Activated T-helper 2 cell treated with anti-CD3 and anti-CD28 coated beads, Interferon-gamma antibody, Interleukin-2, Interleukin-4, amounts not matched to agents 10 μg/mL and 5 μg/mL and 100 μg/mL, durations not matched to agents 14 hours and 24 hours and 36 hours (primary cell): ENCODE data around the gene ADIPOR2. TPM values are rescaled to one million over a fixed set of nuclear protein-coding genes. Genes with fewer than 3 reads are reported as not detected.

ENCODE experiments used
- DNase-seq: peaks from one replicate; pipeline ENCODE4 v3.0.0; 2021; ENCODE audit warnings: low spot score
- H3K27ac Mint-ChIP-seq: one replicate; pipeline ENCODE4 v1.8.0; 2021; ENCODE audit warnings: mixed read lengths
- H3K27me3 Mint-ChIP-seq: one replicate; pipeline ENCODE4 v1.8.0; 2021; ENCODE audit warnings: low read depth, mixed read lengths
- H3K36me3 Mint-ChIP-seq: one replicate; pipeline ENCODE4 v1.8.0; 2021; ENCODE audit warnings: low read depth, mixed read lengths
- H3K4me1 Mint-ChIP-seq: one replicate; pipeline ENCODE4 v1.8.0; 2021; ENCODE audit warnings: low read depth, mixed read lengths
- H3K4me3 Mint-ChIP-seq: one replicate; pipeline ENCODE4 v1.8.0; 2021; ENCODE audit warnings: low read depth, mild to moderate bottlenecking, moderate library complexity, mixed read lengths
- H3K9me3 Mint-ChIP-seq: one replicate; pipeline ENCODE4 v1.8.0; 2021; ENCODE audit warnings: mixed read lengths
- intact Hi-C: fragments of 100-400 bp; cut with micrococcal nuclease; formaldehyde crosslinking; loops from one replicate; pipeline ENCODE4 v1.15.1; 2023
- total RNA-seq: library from RNA; stranded (reverse); gene quantifications from 2 replicates; pipeline ENCODE4 v1.2.3, GENCODE V29; 2022

Gene ADIPOR2, protein sequence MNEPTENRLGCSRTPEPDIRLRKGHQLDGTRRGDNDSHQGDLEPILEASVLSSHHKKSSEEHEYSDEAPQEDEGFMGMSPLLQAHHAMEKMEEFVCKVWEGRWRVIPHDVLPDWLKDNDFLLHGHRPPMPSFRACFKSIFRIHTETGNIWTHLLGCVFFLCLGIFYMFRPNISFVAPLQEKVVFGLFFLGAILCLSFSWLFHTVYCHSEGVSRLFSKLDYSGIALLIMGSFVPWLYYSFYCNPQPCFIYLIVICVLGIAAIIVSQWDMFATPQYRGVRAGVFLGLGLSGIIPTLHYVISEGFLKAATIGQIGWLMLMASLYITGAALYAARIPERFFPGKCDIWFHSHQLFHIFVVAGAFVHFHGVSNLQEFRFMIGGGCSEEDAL
- total RNA-seq: 69.2 and 81.0 TPM in 2 replicates

DNA sequence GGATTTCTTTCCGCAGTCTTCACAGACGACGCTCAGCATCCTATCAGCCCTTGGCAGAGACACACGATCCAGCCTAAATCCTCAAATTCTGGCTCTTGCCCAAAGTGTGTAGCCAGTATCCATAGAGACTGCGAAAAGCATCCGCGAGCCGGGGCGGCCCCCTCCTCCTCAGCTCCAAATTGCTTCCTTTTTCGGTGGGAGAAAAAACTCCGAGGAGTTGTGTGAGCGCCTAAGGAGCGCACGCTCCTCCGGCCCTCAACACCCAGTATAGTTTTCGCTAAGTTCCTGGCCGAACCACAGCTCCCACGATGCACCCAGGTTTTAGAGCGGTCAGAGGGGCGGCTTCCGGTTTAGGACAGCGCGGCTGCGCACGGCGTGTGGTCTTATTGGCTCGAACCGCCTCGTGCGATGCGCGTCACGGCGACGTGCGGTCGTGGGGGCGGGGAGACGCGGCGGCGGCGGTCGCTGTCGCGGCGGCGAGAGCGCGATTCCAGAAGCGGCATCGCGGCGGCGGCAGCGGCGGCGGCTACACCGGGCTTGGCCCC is at the start of gene ADIPOR2:
ADIPOR2 (plus strand) TSS at position 493 of the 545 bp plus-strand sequence. CDS start 63,274 bp downstream, outside the sequence.
- peaks cover 36% of the 10 kb centered on the region for H3K4me1 Mint-ChIP-seq
- peak within 1 kb of the TSS; percentile 100 for H3K4me3 Mint-ChIP-seq
- peak within 1 kb of the TSS; percentile 99 for H3K27ac Mint-ChIP-seq
- peak; percentile 94 for DNase-seq
- H3K9me3 Mint-ChIP-seq: no peaks in the 10 kb centered on the region
- peaks cover 14% of the 10 kb centered on the region for H3K27me3 Mint-ChIP-seq
- H3K36me3 Mint-ChIP-seq: peaks cover 26% of the 10 kb centered on the region
- intact Hi-C loops: loop anchor here (1.0 to 10.0 kb wide), 4 partner anchors 28 to 936 kb away; partner anchors contain the start of gene WNK1

GRCh38 chr12:1642513-1642912 is 48.4 kb upstream of the ADIPOR2 start:
- intact Hi-C loops: no loop called here
- DNase-seq: no peak
- H3K4me3 Mint-ChIP-seq: no peak overlapping the region
- peaks cover 5% of the 10 kb centered on the region for H3K27me3 Mint-ChIP-seq
- peaks cover 5% of the 10 kb centered on the region for H3K4me1 Mint-ChIP-seq
- no peaks in the 10 kb centered on the region for H3K36me3 Mint-ChIP-seq
- H3K27ac Mint-ChIP-seq: no peak overlapping the region
- no peaks in the 10 kb centered on the region for H3K9me3 Mint-ChIP-seq

- Mint-ChIP-seq H3K4me3 (no peak overlapping the region), H3K36me3 (no peaks in the 10 kb centered on the region), H3K27me3 (peaks cover 5% of the 10 kb centered on the region), H3K4me1 (peaks cover 5% of the 10 kb centered on the region), H3K27ac (no peak overlapping the region), H3K9me3 (no peaks in the 10 kb centered on the region)
- intact Hi-C loops: no loop called here
- DNase-seq: no peak
Measured at GRCh38 chr12:1643043-1643442, 47.8 kb upstream of the ADIPOR2 start.

- Mint-ChIP-seq H3K27me3 (peaks cover 15% of the 10 kb centered on the region), H3K4me1 (peaks cover 5% of the 10 kb centered on the region), H3K27ac (no peak overlapping the region), H3K4me3 (no peak overlapping the region), H3K36me3 (no peaks in the 10 kb centered on the region), H3K9me3 (no peaks in the 10 kb centered on the region)
- DNase-seq: no peak
- intact Hi-C loops: no loop called here
Measured at GRCh38 chr12:1643905-1644533, 46.9 kb upstream of the ADIPOR2 start.

DNA sequence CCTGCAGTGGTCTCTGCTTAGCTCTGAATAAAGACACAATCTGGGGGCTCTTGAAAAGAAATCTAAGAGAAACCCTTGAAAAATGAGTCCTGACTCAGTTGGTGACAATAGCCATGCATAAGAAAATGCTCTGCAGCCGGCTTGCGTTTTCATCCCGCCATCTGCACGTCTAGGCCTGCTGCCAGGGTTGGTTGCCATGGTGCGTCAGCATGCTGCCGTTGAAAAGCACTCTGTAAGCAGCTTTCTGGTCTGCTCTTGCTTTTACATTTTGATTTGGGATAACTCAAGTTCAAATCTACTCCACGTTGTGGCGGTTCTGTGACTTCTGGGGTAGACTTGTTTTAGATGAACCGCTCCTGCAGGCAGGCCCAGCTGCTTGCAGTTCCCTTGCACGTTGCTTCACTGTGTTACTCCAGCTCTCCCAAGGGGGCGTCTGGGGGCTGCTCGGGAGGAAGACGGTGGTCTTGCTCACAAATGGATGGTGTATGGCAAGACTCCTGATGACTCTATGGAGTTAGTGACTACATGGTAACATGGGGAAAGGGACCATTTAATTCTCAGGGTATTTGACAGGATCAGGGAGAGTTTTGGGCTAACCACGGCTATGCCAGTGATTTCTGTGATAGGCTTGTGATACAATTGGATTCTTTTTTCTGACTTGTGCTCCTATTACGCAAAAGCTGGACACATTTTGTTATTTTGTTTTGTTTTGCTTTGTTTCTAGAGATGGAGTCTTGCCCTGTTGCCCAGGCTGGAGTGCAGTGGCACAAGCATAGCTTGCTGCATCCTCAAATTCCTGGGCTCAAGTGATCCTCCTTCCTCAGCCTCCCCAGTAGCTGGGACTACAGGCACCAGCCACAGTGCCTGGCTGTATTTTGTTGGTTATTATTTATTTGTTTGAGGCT is 46.1 kb upstream of the ADIPOR2 start:
- no peaks in the 10 kb centered on the region for H3K9me3 Mint-ChIP-seq
- no peaks in the 10 kb centered on the region for H3K36me3 Mint-ChIP-seq
- peaks cover 23% of the 10 kb centered on the region for H3K27me3 Mint-ChIP-seq
- peaks cover 7% of the 10 kb centered on the region for H3K4me1 Mint-ChIP-seq
- no peak overlapping the region for H3K27ac Mint-ChIP-seq
- DNase-seq: no peak
- H3K4me3 Mint-ChIP-seq: no peak overlapping the region
- intact Hi-C loops: no loop called here

DNA sequence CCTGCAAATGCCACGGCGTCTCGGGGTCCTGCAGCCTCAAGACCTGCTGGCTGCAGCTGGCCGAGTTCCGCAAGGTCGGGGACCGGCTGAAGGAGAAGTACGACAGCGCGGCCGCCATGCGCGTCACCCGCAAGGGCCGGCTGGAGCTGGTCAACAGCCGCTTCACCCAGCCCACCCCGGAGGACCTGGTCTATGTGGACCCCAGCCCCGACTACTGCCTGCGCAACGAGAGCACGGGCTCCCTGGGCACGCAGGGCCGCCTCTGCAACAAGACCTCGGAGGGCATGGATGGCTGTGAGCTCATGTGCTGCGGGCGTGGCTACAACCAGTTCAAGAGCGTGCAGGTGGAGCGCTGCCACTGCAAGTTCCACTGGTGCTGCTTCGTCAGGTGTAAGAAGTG is 45.1 kb upstream of the ADIPOR2 start:
- H3K9me3 Mint-ChIP-seq: no peaks in the 10 kb centered on the region
- no peak overlapping the region for H3K27ac Mint-ChIP-seq
- intact Hi-C loops: no loop called here
- H3K4me3 Mint-ChIP-seq: no peak overlapping the region
- no peaks in the 10 kb centered on the region for H3K36me3 Mint-ChIP-seq
- H3K4me1 Mint-ChIP-seq: peaks cover 9% of the 10 kb centered on the region
- no peak for DNase-seq
- H3K27me3 Mint-ChIP-seq: peaks cover 31% of the 10 kb centered on the region

- peaks cover 34% of the 10 kb centered on the region for H3K27me3 Mint-ChIP-seq
- peaks cover 9% of the 10 kb centered on the region for H3K4me1 Mint-ChIP-seq
- no peaks in the 10 kb centered on the region for H3K9me3 Mint-ChIP-seq
- intact Hi-C loops: no loop called here
- no peak overlapping the region for H3K4me3 Mint-ChIP-seq
- H3K36me3 Mint-ChIP-seq: no peaks in the 10 kb centered on the region
- H3K27ac Mint-ChIP-seq: no peak overlapping the region
- no peak for DNase-seq
Measured at GRCh38 chr12:1646569-1647284, 44.1 kb upstream of the ADIPOR2 start.

DNA sequence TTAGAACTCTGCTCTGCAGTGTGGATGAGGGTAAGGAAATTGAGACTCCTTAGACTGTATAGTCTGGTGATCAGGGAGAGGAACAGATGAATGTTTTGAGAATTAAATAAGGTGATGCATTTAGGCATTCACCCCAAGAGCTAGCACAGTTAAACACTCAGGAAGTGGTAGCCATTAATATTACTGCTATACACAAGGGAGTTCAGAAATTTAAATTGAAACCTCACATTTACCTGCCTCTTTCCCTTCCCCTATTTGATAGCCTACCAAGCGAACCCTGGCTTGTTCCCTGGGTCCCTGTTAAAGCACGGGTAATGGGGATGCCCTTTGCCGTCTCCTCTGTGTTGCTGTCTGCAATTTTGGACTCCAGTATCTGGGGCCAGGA is 43.6 kb upstream of the ADIPOR2 start:
- Mint-ChIP-seq H3K36me3 (no peaks in the 10 kb centered on the region), H3K27ac (no peak overlapping the region), H3K9me3 (no peaks in the 10 kb centered on the region), H3K27me3 (peaks cover 35% of the 10 kb centered on the region), H3K4me1 (peaks cover 8% of the 10 kb centered on the region), H3K4me3 (no peak overlapping the region)
- DNase-seq: no peak
- intact Hi-C loops: no loop called here

DNA sequence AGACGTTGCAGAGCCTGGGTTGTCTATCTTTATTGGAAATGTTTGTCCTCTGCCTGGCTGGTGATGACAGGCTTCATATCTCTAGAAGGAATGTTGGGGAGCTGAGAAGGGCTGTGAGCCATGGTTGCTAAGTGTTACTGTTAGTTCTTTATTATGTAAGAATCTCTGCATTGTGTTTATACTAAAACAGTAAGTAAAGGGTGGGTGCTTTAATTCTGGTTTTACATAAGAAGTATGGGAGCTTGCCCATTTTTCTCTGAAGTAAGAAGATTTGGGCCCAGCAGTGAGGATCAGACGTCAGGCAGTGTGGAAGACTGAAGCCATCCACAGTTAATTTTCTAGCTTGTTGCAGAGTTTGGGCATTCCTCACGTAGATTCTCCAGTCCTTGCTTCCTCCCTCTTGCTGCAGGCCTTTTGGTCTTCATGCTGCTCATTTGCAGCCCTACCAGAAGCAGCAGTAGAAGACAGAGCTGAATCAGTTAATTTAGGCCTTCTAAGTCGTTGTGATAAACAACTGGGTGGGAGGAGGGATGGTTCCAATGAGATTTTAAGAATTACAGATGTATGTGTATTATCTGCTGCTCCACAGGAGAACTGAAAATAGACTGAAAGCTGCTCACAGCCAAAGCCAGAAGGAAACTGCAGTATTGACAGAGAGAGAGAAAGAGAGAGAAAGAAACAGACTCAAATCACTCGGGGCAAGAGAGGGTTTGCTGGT is 40.5 kb upstream of the ADIPOR2 start:
- no peak overlapping the region for H3K4me3 Mint-ChIP-seq
- H3K9me3 Mint-ChIP-seq: no peaks in the 10 kb centered on the region
- intact Hi-C loops: loop anchor here (10.0 kb wide), 1 partner anchor 384 kb away; no protein-coding TSS in a partner anchor

GRCh38 chr12:1650978-1651361 is 39.9 kb upstream of the ADIPOR2 start:
- intact Hi-C loops: loop anchor here (10.0 kb wide), 1 partner anchor 384 kb away; no protein-coding TSS in a partner anchor
- no peaks in the 10 kb centered on the region for H3K9me3 Mint-ChIP-seq
- peaks cover 8% of the 10 kb centered on the region for H3K4me1 Mint-ChIP-seq
- H3K36me3 Mint-ChIP-seq: no peaks in the 10 kb centered on the region
- DNase-seq: no peak
- H3K27me3 Mint-ChIP-seq: peaks cover 35% of the 10 kb centered on the region
- no peak overlapping the region for H3K4me3 Mint-ChIP-seq
- no peak overlapping the region for H3K27ac Mint-ChIP-seq

More for the DNA sequence above, 40.5 kb upstream of the ADIPOR2 start:
- Mint-ChIP-seq H3K27me3 (peaks cover 35% of the 10 kb centered on the region), H3K36me3 (no peaks in the 10 kb centered on the region), H3K4me1 (peaks cover 8% of the 10 kb centered on the region), H3K27ac (no peak overlapping the region)
- no peak for DNase-seq

GRCh38 chr12:1651946-1652345 is 38.9 kb upstream of the ADIPOR2 start:
- intact Hi-C loops: loop anchor here (1.0 to 10.0 kb wide), 2 partner anchors 139 to 383 kb away; no protein-coding TSS in a partner anchor
- no peak overlapping the region for H3K4me3 Mint-ChIP-seq
- H3K4me1 Mint-ChIP-seq: peaks cover 8% of the 10 kb centered on the region
- DNase-seq: no peak
- peaks cover 37% of the 10 kb centered on the region for H3K27me3 Mint-ChIP-seq
- H3K9me3 Mint-ChIP-seq: no peaks in the 10 kb centered on the region
- no peak overlapping the region for H3K27ac Mint-ChIP-seq
- H3K36me3 Mint-ChIP-seq: no peaks in the 10 kb centered on the region
